ENCODE data around the gene SRPK1.

SRPK1 gene

DNA sequence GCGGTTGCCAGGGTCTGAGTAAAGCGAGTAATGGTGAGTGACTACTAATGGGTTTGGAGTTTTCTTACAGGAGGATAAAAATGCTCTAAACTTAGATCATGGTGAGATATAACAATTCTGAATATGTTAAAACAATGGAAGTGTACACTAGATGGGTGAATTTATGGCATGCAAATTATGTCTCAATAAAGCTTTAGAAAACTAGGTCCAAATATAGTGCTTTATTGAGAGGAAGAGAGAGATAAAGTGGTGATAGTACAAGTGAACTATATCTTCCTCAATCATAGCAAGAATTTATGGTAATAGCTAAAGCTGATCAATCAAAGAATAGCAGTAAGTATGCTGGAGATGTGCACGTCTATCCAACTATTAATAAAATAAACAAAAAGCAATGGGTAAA is 23.9 kb downstream of the SRPK1 start:
- DNase-seq, result no peak

DNA sequence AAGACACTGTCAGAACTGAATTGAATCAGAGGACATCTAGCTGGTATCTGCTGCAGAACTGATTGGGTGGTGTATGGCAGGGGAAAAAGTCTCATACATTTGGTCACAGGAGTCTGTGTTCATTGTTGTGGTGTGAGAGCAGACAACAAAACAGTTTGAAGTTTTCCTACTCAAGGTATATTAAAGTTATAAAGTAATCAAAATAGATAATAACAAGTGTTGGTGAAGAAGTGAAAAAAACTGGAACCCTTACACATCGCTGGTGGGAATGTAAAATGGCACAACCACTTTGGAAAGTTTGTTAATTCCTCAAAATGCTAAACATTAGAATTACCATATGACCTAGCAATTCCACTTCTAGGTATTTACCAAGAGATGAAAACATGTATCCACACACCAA is 24.7 kb downstream of the SRPK1 start:
- no peak for DNase-seq

DNA sequence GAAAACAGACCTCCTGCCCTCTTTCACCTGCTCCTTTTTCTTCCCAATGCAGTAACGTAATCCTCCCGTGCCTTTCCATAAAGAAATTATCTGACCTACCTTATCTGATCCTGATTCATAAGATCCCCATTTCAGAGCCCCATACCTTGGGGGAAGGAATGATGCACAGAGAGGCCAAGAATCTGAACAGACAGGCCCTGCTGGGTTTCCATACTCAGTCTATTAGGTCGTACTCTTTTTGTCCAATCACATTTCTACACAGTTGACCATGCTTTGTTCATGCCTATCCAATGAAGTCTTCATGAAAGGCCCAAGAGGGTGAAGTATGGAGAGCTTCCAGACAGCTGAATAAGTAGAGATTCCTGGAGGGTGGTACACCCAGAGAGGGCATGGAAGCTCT is 25.3 kb downstream of the SRPK1 start:
- DNase-seq, result no peak

DNA sequence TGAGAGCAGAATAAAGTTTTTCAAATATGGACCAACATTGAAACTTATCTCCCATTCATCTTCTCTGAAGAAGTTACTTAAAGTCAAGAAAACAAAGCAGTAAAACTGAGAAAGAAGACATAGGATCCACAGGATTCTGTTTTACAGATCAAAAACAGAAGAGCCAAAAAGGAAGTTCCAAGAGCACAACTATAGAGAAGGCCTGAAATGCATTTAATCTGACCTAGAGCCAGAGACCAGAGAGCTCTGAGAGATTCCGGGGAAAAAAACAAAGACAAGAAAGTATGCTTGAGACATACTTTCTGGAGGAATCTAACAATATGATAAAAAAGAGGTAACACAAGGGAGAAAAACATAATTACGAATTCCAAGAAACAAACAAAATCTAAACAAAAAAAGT is 26.1 kb downstream of the SRPK1 start:
- no peak for DNase-seq

DNA sequence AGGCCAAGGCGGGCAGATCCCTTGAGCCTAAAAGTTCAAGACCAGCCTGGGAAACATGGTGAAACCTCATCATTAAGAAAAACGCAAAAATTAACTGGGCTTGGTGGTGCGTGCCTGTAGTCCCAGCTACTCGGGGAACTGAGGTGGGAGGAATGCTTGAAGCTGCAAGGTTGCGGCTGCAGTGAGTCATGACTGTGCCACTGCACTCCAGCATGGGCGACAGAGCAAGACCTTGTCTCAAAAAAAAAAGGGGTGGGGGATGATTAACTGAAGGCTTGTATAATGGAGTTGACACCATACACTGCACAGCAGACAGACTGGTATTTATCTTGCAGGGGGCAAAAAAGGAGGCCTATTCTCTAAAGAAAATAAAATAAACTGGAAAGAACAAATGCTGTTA is 27.7 kb downstream of the SRPK1 start:
- DNase-seq, result no peak

DNA sequence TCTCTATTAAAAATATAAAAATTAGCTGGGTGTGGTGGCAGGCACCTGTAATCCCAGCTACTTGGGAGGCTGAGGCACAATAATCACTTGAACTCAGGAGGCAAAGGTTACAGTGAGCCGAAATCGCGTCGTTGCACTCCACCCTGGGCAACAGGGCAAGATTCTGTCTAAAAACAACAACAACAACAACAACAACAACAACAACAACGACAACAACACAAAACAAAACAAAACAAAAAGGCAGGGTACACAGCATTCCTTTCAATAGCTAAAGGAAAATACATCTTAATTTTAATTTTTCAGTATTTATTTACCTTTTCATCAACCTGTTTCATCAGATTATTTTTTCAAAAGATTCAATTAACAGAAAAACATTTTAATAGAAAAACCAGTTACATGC is 28.4 kb downstream of the SRPK1 start:
- DNase-seq, result no peak

DNA sequence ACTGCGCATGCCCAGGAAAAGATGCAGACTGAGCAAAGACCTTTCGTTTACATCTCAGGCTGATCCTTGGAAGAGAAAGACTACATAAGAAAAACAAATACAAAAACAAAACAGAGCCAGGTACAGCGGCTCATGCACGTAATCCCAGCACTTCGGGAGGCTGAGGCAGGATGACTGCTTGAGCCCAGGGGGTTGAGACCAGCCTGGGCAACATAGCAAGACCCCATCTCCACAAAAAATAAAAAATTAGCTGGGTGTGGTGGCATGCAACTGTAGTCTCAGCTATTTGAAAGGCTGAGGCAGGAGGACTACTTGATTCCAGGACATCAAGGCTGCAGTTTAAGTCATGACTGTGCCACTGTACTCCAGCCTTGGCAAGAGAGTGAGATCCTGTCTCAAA is 41.7 kb downstream of the SRPK1 start:
- DNase-seq, result no peak

DNA sequence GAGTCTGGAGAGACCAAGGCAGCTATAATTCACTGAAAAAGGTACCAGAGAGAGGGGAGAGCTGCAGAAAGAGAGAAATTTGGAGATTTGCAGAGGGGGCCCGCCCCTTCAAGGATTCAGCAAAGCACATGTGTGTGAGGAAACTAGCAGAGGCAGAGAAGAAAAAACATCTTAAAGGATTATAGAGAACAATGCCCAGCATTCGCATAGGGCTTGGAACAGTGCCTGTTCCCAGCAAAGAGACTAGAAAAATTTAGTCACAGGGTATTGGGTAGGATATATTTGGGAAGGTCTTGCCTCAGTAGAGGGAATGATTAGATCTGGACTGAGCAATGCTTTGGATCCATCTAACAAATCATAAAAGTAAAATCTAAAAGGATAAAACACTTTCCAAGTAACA is 44.0 kb downstream of the SRPK1 start:
- no peak for DNase-seq

GRCh38 chr6:35874730-35875129 is 46.2 kb downstream of the SRPK1 start:
- DNase-seq, result no peak

GRCh38 chr6:35859367-35859766 is 61.5 kb downstream of the SRPK1 start:
- DNase-seq, result no peak

DNA sequence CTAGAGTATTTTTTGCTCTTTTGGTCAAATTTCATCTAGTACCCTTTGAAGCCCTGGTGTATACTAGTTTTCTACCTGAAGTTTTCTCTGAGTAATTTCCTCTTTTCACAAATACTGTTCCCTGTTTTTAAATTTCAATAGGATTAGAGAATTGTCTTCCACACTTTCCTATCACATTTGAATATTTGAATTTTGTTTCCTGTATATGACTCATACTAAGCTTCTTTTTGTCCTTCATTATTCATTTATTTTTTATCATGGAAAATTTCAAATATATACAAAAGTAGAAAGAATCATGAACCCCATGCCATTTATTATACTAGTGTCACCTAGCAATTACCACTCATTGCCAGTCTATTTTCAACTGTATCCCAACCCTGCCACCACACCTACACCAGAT is 63.0 kb downstream of the SRPK1 start:
- DNase-seq, result no peak

DNA sequence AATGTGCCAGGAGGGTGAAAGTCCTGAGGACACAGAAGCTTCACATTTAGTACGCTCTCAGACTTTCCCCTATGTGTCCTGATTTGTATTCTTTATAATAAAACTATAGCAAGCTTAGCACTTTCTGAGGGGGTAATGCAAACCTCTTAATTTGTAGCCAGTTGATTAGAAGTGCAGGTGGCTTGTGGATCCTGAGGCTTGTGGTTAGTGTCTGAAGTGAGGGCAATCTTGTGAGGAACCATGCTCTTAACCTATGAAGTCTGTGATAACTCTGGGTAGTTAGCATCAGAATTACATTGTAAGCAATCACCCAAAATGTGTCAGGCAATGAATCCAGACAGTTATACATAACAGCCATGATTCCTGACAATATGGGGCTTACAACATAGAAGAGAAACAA is 64.6 kb downstream of the SRPK1 start:
- no peak for DNase-seq

GRCh38 chr6:35852994-35853393 is 67.9 kb downstream of the SRPK1 start:
- no peak for DNase-seq

- DNase-seq, result no peak
Observed at GRCh38 chr6:35850208-35850607, 70.7 kb downstream of the SRPK1 start.

GRCh38 chr6:35844290-35844689 is 76.6 kb downstream of the SRPK1 start:
- DNase-seq, result no peak

DNA sequence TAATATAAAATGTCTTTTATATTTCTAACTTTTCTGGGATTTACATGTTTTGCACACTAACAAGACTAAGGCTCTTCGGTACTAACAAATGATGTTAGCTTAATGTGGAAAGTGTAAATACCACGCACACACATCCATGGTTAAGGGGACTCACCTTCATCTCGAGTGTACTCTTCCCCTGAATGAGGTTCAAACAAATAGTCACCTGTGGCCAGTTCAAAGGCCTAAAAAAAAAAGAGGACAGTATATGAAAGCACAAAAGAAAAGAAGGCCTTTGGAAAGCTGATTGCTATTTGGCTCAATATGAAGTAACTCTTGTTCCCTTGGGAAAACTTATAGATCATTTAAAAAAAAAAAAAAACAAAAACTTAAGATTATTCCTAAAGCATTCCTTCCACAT is 78.5 kb downstream of the SRPK1 start:
- DNase-seq, result no peak

- no peak for DNase-seq
Observed at GRCh38 chr6:35839019-35839418, 81.9 kb downstream of the SRPK1 start.

DNA sequence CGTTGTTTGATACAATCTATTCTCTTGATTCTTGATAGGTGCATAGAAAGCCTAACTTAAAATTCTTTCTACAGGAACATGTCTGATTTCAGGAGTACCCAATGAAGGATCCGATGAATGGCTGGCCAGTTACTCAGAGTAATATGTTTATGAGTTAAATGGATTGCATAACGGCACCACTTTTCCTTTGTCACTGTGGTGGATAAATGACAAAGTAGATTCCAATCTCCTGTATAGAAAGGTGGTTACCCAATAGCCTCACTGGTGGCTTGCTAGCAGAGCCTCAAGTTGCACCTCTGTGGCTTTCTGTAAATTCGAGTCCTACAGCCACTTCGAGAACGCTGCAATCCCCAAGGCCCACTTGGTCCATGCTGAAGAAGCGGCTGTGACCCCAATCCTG is 87.4 kb downstream of the SRPK1 start:
- DNase-seq, result no peak

- DNase-seq, result no peak
Observed at GRCh38 chr6:35831257-35832007, 89.5 kb downstream of the SRPK1 start.

DNA sequence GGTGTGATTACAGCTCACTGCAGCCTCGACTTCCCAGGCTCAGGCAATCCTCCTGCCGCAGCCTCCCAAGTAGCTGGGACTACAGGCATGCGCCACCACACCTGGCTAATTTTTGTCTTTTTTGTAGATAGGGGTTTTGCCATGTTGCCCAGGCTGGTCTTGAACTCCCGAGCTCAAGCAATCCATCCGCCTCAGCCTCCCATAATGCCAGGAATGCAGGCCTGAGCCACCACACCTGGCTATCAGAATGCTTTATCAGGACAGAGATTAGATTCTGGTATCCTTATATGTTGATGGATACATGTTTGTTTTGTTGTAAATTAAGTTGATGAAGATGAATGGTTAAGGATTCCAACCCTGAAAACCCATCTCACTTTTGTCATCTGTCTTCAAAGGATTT is 91.6 kb downstream of the SRPK1 start:
- DNase-seq, result no peak

DNA sequence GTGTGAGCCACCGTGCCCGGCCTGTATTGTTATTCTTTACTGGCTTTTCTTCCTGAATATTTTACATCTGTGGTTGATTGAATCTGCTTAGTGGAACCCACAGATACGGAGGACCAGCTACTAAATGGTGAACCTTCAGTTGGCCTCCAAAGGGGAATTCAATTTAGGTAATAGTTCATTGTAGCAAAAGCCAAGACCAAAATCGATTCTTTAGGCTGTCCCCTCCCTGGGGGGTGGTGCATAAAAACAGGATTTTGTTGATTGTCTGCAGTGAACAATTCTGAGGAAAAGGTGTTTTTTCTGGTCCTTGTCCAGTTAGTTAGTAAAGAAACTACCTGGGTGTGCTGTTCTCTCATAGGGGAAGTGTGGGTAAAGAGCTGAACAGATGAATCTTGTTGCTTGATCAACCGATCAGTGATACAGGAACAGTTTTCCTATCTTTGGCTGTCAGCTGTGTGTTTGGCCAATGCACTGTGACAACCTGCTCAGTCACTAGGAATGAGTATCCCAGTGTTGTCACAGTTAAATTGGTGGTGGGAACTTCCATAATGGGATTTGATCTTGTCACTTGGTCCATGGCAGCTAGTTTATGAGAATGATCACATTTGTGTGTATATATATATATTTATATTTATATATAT is 96.2 kb downstream of the SRPK1 start:
- no peak for DNase-seq

- DNase-seq, result no peak
Observed at GRCh38 chr6:35823601-35824000, 97.3 kb downstream of the SRPK1 start.

DNA sequence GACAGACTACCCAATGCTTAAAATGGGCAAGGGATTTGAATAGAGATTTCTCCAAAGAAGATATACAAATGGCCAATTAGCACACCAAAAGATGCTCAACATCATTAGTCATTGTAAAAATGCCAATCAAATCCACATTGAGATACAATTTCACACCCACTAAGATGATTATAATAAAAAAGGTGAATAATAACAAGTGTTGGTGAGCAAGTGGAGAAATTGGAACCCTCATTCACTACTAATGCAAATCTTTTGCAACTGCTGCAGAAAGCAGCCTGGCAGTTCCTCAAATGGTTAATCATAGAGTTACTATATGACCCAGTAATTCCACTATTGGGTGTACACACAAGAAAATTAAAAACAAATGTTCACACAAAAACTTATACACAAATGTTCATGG is 103.4 kb downstream of the SRPK1 start:
- no peak for DNase-seq

DNA sequence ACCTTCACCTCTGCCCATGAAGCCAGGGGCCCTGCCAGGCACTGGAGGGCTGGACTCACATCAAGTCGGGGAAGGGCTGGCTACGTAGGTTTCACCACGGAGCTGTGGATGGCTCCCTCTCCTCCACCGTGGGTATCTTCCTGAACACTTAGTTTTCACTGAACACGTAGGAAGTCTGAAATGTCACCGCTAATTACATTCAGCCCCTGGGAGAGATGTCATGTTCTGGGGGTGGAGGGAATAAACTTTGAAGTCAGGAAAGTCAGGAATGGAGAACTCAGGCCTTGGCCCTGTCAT is 109.3 kb downstream of the SRPK1 start:
- no peak for DNase-seq

DNA sequence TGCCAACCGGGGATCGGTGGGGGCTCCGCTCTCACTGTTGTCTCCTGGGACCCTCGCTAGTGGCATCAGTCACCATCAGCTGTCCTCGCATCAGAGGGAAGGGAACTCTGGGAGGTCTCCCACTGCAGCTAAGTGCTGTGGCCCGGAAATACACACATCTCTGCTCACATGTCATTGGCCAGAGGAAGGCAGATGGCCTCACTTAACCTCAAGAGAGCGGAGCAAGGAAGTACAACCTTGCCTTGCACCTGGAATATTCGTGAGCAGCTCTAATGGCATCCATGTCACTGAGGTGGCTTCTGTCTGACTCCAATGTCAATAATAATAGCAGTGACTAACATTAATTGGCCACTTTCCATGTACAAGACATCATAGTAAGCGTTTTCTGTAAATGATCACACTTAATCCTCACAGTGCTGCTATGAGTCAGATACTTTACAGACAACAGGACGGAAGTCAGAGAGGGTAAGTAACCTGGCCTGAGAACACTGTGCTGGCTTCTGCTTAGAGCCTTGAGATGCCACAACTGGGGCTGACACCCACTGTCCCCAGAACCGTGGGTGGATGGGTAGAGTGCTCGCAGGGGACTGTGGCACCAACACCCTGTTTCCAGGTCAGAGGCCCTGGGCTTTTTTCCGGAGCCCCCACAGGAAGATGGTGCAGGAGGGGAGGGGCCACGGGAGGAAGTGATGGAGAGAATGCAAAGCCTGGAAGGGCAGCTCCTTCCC is 109.8 kb downstream of the SRPK1 start:
- no peak for DNase-seq

All from activated naive CD4-positive, alpha-beta T cell treated with anti-CD3 and anti-CD28 coated beads, Interleukin-2, amount 50 U/mL, for 16 hours (primary cell).